HG03378 (cell line): ENCODE data around the gene FAM83G.
"Not testable (repeated sequence)": the region's sequence is repeated elsewhere in the genome, so short reads cannot be mapped to it uniquely, and the experiment has no call there.

ENCODE experiments used
- ATAC-seq: cut with Tn5 transposase; IDR thresholded peaks from one replicate; pipeline ENCODE4 v1.9.1; 2021; ENCODE audit warnings: mild to moderate bottlenecking, moderate library complexity; ENCODE audit not compliant: unreplicated experiment

FAM83G gene, protein sequence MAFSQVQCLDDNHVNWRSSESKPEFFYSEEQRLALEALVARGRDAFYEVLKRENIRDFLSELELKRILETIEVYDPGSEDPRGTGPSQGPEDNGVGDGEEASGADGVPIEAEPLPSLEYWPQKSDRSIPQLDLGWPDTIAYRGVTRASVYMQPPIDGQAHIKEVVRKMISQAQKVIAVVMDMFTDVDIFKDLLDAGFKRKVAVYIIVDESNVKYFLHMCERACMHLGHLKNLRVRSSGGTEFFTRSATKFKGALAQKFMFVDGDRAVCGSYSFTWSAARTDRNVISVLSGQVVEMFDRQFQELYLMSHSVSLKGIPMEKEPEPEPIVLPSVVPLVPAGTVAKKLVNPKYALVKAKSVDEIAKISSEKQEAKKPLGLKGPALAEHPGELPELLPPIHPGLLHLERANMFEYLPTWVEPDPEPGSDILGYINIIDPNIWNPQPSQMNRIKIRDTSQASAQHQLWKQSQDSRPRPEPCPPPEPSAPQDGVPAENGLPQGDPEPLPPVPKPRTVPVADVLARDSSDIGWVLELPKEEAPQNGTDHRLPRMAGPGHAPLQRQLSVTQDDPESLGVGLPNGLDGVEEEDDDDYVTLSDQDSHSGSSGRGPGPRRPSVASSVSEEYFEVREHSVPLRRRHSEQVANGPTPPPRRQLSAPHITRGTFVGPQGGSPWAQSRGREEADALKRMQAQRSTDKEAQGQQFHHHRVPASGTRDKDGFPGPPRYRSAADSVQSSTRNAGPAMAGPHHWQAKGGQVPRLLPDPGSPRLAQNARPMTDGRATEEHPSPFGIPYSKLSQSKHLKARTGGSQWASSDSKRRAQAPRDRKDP

DNA sequence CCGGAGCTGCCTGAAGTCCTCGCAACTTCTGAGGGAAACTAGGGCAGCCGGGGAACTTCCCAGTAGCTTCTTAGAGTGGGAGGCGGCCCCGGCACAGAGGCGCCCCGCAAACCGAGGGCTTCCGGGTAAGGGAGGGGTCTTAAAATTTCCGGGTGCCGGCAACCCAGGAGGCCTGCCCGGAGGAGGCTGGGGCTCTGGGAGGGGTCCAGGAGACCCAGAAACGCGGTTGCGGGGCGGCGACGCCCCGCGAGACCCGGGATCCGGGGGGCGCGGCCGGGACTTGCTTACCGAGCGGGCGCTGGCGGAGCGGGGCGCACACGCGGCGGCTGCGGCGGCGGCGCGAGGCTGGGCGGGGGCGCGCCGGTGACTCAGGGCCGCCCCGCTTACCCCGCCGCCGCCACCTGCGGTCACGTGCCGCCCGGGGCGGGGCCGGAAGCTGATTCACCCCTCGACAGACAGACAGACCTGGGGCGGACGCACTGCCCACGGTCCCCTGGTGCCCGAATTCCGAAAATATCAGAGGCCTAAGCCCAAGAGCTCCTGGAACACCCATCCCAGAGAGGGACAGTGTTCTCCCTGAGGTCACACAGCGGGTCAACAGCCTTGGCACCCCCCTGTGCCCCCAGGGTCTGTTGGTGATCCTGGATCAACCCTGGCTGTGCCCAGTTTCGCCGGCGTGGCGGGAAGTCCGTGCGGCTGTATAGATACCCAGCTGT is at the start of gene FAM83G:
Gene FAM83G (minus strand): TSS at position 344 of the 716 bp plus-strand sequence. CDS start 723 bp downstream, outside the sequence.
- no peak for ATAC-seq

DNA sequence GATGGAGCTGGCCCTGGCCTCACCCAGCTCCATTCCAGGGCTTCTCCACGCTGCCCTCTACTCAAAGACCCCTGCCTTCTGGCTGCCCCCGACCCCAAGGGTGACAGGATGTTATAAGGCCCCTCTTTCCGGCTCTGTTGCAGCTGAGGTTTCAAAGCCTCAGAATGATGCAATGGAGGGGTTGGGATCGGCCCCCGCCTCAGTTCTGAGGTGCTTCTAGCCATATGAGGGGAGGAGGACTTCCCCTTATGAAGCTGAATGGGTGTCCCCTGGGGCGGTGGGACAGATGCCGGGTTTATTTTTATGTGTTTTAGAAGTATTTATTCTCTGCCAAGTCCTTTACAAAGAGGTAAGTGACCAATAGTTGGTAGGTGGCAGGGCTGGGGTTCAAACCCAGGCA is 44.3 kb upstream of the FAM83G start:
- ATAC-seq, result not testable (repeated sequence)

DNA sequence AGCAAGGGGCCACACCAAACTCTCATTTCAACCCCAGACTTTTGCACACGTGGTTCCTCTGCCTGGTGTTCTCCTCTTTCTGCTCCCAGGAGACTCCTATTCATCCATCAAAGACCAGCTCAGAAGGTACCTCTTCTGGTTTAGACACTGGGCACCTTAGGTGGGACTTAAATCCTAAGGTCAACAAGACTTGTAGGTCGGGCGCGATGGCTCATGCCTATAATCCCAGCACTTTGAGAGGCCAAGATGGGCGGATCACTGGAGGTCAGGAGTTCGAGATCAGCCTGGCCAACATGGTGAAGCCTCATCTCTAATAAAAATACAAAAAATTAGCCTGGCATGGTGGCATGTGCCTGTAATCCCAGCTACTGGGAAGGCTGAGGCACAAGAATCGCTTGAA is 42.9 kb upstream of the FAM83G start:
- not testable (repeated sequence) for ATAC-seq

DNA sequence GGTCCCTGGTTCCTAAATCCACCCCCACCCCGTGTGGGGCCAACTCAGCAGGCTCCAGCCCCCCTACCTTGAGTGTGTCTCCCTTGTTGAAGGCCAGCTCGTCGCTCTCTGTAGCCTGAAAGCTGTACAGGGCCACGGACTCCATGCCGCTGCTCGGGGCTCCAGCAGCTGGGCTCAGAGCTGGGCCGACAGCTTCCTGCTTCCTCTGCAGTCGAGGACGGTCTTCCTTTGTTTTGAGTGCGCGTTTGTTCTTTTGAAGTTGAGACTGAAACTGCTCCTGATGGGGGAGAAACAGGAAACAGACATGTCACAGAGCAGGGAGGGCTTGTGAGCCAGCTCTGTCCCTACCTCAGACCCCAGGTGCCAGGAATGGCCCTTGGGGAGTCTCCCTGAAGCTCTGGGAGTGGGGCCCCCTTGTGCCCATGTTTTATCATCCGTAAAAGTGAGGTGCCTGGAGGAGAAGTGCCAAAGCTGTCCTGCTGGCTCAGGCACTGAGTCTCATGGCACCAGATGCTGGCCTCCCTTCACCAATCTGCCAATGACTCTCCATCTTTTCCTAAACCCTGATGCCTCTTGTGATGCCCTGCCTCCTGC is 42.3 kb upstream of the FAM83G start, which contains the start of gene GRAP:
Gene GRAP (minus strand): TSS at position 176 of the 594 bp plus-strand sequence. CDS start 31 bp downstream, at position 145.
- ATAC-seq, result not testable (repeated sequence)

DNA sequence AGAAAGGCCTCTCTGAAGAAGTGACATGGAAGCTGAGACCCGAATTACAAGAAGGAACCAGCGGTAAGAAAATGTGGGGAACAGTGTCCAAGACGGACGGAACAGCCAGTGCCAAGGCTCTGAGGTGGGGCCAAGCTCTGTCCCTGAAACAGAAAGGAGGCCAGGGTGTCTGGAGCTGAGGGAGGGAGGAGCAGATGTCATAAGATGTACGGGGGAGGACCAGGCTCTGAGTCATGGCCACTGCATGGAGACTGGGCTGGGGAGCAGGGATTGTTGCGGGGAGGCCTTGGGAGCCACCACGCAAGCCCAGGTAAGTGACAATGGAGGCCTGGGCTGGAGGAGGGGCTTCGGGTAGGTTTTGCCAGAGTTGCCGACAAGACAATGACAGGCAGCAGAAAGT is 40.1 kb upstream of the FAM83G start:
- not testable (repeated sequence) for ATAC-seq

DNA sequence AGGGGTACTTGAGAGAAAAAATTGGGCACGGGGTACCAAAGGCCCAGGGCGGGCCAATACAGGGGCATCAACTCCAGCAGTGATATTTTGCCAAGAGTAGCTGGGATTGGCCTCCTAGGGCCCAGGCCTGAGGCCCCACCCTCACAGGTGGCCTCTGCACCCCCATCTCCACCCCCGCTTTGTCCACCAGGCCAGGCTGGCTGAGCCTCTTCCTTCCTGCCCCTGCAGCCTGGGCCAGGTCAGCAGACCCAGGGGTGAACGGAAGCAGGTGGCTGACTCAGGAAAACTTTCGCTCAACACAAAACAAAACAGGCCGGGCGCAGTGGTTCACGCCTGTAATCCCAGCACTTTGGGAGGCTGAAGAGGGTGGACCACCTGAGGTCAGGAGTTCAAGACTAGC is 38.5 kb upstream of the FAM83G start:
- ATAC-seq, result not testable (repeated sequence)

DNA sequence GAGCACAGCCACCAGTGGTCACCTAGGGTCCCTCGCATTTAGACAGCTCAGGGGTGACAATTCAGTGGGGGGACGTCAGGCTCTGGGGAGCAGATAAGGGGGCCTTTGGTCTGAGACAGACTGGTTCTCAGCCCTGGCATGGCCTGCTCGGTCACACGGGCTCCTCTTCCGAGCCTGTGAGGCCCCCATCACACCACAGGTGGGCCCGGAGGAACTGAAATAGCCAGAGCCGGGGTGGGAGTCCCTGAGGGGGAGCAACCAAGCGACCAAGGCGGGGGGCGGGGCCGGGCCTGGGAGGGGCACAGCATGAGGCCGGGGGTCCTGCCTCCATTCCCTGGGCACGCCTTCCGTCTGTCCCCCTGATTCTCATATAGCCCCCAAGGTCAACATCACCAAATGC is 37.8 kb upstream of the FAM83G start:
- not testable (repeated sequence) for ATAC-seq

DNA sequence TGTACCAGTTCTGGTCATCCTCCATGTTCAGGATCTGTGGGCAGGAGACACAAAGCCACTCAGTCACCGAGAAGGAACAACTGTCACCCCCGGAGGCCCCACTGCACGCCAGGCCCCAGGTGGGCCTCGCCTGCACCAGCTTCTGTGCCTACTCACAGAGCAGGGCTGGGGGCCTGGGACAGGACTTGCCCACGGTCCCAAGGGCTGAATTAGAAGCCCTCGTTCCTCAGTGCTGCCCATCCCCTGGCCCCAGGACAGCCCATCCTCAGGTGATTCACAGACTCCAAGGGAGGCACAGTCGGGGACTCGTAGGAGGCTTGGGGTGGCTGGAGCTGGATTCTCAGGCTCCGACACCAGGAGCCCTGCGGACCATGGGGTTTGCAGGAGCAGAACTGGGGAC is 37.3 kb upstream of the FAM83G start:
- not testable (repeated sequence) for ATAC-seq

DNA sequence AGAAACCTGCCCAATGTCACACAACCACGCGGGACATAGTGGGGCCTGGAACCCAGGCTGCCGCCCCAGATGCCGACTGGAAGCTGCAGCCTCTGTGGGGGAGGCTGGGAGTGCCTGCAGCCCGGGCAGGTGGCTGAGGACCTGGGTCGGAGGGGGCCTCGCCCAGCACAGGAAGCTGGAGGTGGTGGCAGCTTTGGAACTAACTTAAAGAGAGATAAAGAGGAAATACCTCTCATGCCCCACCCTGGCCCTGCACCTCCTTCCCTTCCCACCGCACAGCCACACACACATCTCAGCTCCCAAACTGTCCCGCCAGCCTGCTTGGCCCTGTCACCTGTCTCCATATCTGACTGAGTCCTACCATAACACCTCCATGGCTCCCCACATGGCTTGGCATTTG is 35.8 kb upstream of the FAM83G start:
- ATAC-seq, result not testable (repeated sequence)

DNA sequence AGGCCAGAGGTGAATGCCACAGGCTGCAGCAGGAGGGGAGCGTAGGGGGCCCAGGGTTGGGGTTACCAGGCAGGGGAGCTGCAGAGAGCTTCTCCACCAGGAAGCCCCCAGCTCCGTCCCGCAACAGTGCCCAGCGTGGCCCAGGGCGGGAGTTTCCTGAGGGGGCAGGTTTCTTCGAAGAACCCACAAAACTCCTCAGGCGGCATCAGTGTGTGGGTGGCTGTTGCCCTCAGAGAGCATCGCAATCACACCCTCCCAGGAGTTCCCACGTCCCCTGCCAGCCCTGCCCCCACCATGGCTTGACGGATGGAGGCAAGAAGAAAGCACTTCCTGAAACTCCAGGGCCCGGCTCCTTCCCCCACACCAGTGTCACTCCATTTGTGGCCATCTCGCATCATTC is 34.2 kb upstream of the FAM83G start:
- not testable (repeated sequence) for ATAC-seq

DNA sequence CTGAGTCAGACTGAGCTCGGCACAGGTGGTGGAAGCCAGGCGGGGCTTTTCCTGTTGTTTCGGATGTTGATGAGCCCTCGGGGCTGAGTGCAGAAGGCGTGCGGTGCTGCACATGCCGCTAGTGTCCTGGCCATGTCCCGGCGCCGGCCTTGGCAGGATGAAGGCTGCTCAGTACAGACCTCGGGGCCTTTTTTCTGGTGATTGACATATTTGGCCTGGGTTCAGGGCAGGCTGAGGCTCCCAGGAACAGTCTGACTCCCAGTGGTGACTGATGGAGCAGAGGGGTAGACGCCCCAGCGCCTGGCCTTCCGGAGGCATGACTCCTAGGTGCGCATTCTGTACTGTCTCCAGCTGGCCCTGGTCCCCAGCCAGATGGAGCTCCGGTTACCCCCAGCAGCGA is 33.4 kb upstream of the FAM83G start:
- not testable (repeated sequence) for ATAC-seq

DNA sequence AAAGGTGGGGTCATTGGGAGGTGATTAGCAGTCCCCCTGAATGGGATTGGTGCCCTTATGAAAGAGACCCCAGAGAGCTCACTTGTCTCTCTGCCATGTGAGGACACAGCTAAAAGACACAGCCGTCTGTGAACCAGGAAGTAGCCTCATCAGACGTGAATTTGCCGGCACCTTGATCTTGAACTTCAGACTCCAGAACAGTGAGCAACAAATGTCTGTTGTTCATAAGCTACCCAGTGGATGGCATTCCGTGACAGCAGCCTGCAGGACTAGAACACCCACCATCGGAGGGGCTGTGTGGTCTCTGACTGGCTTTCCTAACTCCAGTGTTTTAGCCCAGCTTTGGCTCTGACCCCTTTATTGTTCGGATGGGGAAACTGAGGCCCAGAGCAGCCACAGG is 33.0 kb upstream of the FAM83G start:
- ATAC-seq, result not testable (repeated sequence)

DNA sequence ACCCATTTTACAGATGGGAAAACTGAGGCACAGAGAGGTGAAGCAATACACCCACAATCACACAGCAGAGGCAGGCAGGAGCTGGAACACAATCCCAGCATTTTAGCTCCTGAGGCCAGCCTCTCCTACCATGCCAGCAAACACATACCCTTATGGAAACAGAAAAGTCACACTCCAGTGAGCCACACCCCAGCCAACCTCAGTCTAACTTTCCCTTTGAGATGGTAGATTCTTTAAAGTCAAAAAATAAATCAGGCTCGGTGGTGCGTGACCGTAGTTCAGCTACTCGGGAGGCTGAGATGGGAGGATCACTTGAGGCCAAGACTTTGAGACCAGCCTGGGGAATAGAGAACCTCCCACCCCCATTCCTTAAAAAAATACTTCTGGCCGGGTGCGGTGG is 31.6 kb upstream of the FAM83G start:
- peak; percentile 33 for ATAC-seq

DNA sequence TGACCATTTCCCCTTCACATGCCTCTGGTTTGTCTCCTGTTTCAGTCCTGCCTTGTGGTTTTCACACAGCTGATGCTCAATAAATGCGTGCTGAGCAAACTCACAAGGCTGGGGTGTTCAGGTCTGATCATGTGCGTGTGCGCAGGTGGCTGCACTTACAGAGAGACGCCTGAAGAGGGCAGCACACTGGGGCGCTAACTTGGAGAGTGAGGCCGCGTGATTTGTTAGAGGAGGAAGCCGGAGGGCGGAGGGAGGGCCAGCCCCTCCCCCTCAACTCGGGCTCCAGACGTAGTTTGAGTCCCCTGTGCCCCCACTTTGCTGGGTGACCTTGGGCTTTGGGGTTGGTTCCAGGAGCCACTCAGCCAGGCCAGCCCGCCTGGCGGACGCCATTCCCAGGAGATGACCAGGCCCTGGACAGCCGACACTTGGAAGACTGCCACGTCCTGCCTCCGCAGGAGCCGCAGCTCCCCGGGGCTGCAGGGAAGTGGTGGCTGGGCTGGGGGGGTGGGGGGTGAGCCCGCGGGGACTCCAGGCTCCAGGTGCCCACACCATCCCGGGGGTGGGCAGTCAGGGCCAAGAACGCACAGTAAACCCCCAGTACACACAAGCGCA is 27.9 kb upstream of the FAM83G start:
- peak; percentile 38 for ATAC-seq

DNA sequence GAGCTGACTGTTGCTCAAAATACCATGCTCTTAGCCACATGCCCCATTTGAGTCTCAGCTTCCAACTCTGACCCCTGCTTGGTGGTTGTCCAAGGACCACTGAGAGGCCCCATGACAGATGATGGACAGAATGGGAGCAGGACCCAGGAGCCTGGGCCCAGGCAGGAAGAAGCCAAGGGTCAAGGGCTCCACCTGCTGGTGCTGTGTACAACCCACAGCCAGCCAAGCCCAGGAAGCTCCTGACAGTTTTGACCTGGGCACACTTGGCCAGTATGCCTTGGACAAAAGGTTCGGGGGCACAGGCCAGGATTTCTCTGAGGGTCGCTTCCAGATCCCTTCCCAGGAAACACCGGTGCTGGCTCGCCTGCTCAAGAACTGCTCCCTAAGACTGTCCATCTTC is 27.2 kb upstream of the FAM83G start:
- ATAC-seq, result not testable (repeated sequence)

DNA sequence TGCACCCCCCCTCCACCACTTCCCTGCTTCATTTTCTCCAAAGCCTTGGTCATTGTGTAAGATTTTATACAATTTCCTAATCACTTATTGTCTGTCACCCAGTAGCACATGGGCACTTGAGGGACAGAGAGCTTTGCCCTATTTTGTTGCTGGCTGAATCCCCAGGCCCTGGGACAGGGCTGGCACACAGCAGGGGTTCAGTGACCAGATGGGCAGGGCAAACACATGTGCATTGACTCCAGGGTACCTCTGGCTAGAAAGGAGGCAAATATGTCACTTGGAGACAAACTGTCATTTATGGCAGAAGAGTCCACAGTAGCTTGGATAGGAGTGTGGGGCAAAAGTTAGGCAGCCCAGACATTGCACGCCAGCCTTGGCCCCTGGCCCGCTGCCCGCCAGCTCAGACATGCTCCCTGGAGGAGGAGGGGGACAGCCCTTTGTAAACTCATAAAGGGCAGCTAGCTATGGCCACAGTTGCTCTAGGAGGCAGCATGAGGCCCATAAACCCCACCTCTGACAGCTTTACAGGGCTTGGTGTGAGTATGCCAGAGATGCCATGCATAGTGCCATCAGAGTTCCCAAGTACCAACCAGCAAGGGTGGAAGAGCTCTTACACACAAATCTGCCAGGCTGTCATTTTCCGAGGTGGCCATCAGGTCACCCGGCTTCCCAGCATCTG is 26.3 kb upstream of the FAM83G start:
- not testable (repeated sequence) for ATAC-seq

DNA sequence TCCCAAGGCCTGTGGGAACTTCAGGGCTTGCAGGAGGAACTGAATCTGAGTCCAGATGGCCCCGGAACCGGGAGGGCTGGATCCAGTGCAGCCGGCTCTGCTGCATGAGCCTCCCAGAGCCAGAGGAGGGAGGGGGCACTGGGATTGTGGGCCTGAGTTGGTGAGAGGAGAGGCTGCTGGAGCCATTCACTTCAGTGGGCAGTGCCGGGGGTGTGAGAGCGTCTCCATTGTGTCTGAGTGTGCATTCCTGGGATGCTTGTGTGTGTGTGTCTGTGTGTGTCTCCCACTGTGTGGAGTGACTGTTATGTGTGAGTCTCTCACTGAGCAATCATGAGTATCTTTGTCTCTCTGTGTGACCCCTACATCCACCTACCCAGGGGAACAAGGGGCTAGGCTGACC is 25.2 kb upstream of the FAM83G start:
- ATAC-seq, result not testable (repeated sequence)

DNA sequence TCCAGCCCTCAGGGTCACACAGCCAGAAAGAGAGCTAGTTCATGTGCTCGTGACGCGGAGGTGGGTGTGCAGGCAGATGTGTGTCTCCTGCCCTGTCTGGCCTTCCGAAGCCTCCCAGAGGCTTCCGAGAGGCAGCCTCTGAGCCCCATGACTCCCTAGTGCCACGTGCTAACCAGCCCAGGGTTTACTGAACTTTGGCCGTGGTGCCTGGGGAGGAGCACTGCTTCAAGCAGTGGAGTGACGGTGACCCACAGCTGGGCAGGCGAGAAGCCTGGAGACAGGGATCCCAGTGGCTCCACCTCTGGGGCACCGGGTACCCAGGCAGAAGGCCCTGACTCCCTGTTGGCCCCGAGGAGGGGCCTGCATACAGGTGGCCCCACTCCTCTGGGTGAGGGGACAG is 24.1 kb upstream of the FAM83G start:
- ATAC-seq, result not testable (repeated sequence)
